ENCODE data around the gene CCNA2.

Gene CCNA2

DNA sequence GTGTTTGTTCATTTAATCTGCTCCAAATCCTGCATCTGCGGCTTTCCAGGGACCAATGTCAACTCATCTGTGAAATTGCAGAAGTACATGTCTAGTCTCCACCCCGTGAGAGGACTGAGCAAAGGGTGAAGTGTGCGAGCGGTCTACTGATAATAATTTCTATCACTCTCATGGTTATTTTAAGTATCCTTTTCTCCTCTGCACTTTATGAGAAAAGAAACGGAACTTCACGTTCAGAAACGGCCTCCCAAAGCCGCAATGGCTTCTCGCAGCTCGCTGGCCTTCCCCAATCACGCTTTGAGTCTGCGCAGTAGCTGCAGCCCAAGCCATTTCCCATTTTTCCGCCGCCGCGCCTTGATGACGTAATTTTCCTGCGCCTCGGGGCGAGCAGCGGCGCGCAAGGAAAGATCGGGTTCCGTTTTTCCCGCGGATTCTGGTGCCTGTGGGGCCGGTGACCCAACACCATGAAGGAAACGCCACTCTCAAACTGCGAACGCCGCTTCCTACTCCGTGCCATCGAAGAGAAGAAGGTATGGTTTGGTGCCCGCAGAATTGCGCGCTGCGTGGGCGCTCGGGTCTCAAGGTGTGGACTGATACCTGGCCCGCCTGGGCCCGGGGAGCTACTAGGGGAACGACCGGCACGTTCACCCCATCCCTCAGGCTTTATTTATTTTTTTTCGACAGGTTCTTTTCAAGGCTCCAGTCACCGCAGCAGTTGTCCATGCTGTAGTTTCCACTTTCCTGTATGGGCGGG, 22.5 kb downstream of the CCNA2 start, which contains the start of gene EXOSC9:
EXOSC9 (plus strand) TSS at position 363 of the 754 bp plus-strand sequence; CDS start at position 465, 102 bp downstream.
- peak; percentile 97 to 99 (median 97) for DNase-seq

DNA sequence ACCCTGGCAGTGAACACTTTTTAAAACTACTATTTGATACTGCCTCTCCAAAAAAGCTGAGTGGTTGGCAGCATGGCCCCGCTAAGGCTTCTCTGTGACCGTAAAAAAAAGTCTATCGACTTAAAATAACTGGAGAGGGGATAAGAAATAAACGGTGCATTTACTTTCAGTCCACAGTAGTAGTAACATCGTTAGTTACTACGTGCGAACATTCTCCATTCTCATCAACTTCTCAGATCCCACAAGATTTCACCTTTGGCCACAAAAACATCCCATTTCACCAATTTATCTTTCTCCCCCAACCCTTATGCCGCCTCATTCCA, 23.1 kb downstream of the CCNA2 start:
- no peak for DNase-seq

DNA sequence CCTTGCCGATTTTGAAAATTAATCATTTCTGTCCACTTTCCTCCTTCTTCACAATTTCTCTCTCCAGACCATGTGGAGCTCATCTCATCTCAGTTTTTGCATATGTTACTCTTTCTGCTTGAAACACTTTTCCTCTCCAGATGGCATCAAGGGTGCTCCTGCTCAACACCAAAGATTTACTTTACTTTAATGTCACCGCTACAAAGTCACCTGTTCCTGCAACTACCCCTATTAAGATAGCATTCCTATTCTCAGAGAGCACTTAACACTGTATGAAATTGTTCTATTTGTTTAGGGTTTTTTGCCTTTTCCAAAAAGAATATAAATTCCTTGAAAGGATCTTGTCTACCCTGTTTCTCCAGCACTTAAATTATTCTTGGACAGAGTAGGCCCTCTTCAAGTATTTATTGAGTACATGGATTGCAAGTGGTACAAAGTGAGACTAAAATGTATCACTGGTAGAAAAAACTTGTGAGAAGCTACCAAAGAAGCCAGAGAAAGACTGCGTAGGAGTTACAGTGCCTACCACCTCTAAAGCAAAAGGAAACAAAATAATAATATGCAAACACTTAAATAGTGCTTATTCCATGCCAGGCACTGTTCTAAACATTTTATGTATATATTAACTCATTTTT, 23.7 kb downstream of the CCNA2 start:
- no peak for DNase-seq

DNA sequence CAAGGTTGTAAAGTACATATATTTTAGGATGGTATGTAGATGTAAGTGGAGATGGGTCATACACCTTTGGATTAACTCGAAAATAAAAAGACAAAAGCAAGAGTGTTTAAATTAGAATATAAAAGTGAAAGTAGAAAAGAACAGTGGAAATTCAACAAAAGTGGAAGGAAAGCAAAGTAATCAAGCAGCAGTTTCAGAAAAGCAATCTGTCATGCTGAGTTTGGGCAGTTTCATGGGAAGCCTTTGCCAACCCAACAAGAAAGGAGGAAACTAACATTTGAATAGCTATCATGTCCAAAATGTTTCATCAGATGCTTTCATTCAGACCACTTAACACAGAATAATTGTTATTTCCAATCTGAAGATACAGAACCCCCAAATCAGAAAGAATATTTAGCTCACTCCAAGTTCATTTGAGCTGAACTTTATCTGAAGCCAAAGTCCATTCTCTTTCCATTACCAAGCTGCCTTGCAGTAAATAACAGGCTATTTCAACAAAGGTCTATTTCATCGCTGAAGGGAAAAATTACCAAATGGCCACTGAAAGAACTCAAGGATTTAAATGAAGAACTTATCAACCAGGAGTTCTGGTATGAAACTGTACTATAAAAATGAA, 24.4 kb downstream of the CCNA2 start:
- DNase-seq, result peak; percentile 3 to 59 (median 22)

DNA sequence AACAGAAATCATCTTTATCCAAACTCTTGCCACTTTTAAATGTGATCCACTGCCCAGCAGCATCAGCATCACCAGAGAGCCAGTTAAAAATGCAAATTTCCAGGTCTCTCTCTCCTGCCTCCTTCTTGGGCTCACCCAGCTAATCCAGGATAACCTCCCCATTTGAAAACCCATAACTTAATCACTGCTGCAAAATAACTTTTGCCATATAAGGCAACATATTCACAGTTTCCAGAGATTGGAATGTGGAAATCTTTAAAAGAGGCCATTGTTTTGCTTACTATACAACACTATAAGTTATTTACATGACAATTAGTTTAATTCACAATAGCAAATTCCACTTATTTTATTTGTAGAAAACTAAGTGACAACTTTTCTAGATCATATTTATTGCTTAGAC, 27.4 kb downstream of the CCNA2 start:
- DNase-seq, result no peak

DNA sequence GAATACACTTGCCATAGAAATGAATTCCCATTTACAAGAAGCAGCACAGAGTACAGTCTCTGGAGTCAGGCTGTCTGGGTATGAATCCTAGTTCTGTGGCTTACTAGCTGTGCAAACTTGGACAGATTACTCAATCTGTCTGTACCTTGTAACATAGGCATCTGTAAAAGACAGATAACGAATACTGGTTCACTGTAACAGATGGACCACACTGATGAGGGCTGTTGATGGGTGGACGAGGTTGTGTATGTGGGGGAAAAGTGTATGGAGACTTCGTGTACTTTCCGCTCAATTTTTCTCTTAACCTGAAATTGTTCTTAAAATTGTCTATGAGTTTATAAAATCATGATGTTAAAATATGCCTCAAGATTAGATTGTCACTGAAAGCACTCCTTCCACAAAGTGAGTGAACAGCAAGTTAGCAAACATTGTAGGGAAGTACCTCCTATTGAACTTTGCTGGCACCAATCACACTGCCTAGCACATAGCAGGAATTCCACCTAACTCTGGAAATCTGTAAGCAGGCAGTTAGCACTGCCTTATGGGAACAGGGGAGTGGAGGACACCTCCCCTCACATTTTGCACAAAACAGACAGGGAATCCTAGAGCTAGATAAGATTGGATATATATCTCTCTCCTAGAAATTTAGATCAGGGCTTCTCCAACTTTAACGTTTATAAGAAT, 29.0 kb downstream of the CCNA2 start:
- no peak for DNase-seq

DNA sequence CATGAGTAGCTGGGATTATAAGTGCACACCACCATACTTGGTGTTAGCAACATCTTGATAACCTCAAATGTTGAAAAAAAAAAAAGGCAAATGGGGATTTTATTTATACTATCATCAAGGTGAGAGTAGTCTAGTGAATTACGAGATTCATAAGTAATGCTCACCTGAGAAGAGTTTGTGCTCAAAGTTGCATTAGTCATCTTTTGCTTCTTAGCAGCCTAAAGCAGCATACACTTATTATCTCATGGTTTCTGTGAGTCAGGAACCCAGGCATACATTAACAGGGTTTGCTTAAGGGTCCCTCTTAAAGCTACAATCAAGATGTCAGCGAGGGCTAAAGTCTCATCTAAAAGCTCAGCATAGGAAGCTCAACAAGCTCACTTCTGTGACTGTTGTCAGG, 30.7 kb downstream of the CCNA2 start:
- no peak for DNase-seq

DNA sequence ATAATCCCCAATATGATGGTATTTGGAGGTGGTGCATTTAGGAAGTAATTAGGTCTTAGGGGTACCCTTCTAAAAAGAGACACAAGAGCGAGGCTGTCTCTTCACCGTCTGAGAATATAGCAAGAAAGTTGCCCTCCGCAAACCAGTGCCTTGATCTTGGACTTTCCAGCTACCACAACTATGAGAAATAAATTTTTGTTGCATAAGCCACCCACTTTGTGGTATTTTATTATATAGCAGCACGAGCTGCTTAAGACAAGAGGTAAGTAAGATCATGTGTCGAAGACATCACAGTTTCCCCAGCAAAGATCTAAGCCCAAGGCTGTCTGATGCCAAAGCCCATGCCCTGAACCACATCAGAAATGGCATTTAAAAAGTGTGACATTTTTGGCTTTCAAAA, 32.2 kb downstream of the CCNA2 start:
- DNase-seq, result no peak

DNA sequence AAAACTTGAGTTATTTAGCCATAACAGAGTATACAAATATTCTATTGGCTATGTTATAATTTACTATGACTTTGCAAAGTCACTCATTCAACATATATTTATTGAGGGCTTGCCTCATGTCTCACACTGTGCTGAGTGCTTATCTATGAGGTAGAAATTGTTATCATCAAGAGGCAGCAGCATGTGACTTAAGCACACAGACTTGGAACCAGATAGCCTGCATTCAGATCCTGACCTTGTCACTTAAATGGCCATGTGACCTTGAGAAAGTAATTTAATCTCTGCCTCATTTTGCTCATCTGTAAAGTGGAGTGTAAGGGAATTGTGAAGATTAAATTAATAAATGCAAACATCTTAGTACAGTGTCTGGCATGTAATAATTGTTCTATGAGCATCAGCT, 32.7 kb downstream of the CCNA2 start:
- no peak for DNase-seq

DNA sequence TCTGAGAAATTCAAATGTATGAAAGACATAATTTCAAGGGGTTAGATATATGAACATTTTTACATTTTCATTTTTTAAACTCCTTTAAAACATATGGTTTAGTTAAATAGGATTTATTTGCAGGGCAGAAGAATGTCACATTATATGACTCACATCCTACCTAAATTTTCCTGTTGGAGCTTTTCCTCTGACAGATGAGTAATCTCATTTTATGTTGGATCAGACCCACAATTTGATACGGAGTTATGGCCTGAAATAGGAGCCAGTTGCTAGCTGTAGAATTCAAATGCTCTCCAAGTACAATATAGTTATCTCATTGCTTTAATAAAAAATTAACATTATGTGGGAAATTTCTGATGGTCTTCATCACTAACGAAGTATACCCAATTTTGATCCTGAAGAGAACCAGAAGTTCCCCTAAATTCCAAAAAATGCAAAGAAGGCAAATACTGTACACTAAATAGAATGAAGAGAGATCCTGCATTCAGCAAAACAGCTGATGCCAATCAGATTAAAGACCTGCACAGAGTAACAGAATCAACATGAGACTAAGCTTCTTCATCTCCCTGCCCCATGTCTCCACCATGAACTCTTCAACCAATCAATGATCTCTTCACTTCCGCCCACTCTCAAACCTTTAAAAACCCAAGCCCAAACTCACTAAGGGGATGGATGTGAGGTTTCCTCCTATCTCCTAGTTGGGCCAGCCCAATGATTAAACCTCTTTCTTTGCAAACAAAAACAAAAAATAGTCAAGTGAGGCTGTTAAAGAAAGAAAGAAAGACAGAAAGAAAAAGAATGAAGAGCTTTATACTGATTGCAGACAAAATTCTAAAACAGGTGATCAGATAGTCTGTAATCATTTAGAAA, 33.5 kb downstream of the CCNA2 start:
- DNase-seq, result no peak

DNA sequence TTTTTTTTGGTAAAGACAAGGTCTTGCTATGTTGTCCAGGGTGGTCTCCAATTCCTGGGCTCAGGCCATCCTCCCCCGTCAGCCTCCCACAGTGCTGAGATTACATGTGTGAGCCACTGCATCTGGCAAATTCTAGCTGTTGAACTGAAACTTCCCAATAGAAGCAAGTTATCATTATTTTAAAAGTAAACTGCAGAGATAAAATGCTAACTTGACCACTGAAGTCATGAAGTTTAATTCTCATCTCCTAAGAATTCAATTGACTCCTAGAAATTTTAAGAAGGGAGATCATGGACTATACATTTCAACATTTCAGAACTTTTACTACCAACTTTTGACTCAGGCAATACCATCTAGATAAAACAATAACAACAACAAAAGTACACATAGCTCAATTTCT, 34.2 kb downstream of the CCNA2 start:
- DNase-seq, result no peak

DNA sequence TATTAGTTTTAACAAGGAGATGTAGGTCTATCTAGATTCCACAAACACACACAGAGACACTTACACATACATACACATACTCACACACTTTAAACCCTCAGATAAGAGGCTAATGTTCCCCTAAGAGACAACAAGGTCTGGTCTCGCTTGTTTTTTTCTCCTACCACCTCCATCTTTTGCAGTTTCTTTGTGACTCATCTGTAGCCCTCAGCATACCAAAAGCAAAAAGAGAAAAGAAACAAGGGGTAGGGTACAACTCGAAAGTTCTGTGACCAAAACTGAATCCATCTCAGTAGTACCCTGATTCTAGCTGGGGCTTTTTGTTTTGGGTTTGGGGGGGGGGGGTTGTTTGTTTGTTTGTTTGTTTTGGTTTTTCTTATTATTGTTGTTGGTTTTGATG, 34.8 kb downstream of the CCNA2 start:
- DNase-seq, result no peak

DNA sequence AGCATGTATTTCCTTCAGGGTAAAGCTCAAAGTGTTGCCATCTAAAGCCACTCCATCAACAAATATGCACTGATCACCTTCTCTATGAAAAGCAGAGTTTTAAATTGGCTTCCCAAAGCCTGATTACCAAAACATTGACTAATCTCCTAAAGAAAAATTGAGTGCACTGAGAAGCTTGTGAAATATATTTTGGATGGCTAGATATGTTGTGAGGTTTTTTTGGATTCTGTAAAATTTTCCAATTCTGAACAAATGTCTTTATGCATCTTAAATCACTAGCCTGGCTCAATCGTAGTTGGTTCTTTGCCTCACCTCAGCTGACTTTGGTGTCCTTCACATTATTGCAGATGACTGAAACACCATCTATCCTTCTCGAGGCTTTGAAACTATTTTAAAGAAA, 37.5 kb downstream of the CCNA2 start:
- no peak for DNase-seq

DNA sequence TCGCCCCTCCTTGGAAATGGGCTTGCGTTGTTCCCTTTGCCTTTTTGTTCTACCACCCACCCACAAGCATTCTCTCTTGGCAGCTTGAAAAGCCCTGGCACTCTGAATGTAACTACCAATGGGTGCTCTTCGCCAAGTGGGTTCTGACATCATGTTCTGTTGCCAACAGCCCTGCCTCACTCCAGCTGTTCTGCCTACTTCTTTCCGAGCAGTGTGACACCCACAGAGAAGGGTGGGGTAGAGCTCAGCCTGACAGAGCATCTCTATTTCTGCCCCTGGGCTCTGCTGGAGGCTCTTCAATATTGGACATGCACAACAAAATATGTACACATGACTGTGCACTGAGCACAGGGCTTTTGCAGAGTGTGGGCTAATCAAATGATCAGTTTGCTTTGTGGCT, 38.2 kb downstream of the CCNA2 start:
- DNase-seq, result no peak

DNA sequence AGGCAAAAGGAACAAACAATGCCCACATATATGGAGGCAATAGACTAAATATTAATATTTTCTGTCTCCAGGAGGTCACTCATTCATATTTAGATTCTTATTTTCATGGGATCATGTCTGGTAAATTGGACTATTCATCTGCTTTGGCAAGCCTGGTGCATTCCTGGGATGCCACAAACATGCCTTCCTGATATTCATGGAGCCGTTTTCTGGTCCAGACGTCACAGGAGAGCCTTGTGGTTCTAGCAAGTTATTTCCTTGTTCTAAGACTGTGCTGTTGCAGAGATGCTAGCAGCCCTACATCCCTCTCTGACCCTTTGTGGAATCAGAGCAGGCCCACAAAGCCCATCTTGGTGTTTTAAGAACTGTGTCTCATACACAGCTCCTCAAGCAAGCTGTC, 38.7 kb downstream of the CCNA2 start:
- DNase-seq, result no peak

DNA sequence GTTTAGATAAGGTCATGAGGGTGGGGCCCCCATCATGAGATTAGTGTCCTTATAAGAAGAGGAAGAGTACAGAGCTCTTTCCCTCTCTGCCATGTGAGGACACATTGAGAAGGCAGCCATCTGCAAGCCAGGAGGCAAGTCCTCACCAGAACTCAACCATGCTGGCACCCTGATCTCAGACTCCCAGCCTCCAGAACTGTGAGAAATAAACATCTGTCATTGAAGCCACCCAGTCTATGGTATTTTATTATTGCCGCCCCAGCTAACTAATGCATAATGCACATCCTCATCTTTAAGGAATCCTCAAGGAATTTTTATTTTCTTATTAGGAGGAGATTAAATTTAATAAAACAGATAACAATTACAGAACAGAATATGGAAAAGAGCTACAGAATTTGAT, 39.3 kb downstream of the CCNA2 start:
- no peak for DNase-seq

DNA sequence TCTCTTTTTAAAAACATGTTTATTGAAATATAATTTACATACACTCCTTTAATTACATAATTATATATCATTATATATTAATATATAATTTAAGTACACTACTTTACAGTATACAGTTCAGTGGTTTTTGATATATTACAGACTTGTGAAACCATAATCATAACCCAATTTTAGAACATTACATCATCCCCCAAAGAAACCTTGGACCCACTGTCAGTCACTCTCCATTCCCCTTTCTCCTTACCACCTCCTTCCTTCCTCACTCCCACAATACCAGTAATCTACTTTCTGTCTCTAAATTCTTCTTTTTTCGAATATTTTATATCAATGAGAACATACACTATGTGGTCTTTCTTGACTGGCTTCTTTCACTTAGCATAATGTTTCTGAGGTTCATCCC, 40.5 kb downstream of the CCNA2 start:
- peak; percentile 23 to 30 (median 28) for DNase-seq

DNA sequence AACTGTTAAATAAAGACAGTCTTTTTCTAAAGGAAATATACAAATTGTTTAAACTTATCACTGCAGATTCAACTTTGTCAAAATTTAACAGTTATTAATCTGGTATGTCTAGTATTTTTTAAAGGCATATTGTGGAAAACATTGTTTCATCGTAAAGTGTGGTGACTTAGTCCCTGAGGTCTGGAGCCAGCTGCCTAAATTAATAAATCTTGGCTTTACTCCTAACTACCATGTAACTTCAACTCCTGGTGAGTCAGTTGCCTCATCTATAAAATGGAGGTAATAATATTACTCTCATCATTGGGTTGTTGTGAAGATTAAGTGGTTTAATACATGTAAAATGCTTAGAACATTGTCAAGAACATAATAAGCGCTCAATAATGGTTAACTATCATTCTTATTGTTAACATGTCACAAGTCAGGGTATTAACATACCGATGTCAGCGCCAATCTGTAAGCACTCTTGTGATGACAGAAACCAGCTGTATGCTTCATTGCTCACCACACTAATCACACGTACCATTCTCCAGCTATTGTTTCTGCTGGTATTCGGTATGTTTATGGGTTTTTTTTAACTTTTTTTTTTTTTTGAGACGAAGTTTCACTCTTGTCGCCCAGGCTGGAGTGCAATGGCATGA, 44.6 kb downstream of the CCNA2 start:
- no peak for DNase-seq

DNA sequence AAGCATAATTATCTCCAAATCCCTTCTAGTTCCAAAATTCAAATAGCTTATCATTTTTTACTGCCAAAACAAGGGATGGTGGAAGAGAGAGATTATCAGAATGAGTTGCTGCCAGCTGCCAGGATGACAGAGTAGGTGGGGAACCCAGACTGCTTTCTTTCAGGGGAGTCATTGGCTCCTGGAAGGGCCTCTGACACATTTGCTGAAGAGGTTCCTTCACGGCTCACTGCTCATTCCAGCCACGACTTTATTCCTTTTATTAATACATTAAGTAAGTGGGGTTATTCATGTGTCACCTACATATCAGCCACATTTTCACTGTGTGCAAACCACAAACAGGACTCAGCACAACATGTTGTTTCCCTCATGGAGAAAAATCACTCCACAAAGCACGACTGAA, 46.1 kb downstream of the CCNA2 start:
- no peak for DNase-seq

DNA sequence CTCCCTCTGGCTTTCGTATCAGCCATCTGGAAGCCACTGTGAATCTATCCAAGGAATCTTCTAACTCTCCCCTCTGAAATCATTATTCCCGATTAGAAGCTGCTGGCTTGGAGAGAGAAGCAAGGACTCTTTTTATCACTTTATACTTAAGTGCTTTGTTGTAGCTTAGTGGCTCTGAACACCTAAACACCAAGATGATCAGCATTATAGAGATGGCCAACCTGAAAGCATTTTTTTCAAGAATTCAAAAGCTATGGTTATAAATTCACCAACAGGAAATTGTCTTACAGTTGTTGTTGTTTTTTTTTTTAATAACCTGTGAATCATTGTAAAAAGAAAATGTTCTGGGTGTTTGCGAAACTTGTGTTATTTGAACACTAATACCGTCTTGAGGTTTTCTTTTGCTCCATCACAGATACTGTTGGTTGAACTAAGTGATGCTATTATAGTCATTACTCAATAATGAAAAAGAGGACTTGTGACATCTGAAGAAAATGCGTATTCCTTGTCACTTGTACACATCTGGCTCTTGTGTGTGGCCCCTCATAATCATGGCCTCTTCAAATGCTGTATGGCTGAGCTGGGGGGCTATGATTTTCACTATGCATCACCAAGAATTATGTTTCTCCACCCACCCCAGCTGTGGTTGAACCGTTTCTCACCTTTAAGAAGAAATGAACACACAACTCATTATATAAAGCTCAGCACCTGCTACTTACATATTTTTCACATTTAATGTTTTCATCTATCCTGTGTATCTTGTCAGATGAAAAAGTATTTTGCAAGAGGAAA, 46.9 kb downstream of the CCNA2 start:
- no peak for DNase-seq

DNA sequence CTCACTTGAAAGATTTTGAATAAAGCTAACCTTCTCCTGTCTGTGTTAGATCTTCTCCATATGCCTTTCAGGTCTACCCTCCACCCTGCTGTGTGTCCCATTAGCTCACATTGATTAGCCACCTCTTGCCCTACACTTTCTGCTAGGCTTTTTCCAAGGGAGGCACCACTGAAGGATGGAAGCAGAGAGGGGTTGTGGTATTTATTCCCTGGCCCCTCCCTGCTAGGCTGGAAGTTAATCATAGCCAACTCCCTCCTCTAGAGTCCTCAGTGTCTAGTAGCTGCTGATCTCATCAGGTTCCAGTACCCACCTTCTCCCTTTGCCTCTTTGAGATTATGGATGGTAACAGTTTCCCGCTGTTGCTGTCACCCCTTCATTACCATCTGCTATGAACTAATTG, 49.8 kb downstream of the CCNA2 start:
- no peak for DNase-seq

All from suppressor macrophage treated with lipopolysaccharide for 1 hour (primary cell).